ENCODE data around the gene MAPK10. TPM values are rescaled to one million over a fixed set of nuclear protein-coding genes. Genes with fewer than 3 reads are reported as not detected.

The MAPK10 gene
- total and polyA plus RNA-seq, 2 of the 8 experiments (the other 6 are each of a cell fraction or from before 2014, with no cell fraction given), result 2.5 to 3.1 TPM

DNA sequence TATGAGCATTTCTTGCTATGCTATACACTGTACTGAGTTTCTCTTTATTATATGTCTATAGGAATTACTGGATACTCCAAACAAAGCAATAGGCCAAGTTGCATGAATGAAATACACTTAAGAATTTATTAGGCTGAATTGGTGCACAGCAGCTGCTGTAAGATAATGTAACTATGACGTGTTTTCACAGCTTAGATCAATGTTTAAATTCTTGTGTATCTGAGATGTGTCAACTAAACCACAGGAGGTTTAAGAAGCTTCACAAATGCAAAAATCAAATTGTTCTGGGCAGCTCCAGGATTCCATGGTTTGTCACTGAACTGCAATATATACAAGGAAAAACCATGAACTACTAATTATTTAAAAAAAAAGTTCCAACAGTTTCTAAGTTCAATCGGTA is 156.7 kb downstream of the MAPK10 start:
- WGBS, 2 experiments (ENCODE audit: extremely low coverage in 1 of 2, insufficient coverage in 1 of 2, insufficient read length in 1 of 2, insufficient replicate concordance in 2 of 2, low coverage in 1 of 2, low lambda C conversion rate in 2 of 2, missing lambda C conversion rate in 1 of 2), result 79% methylated on average over 2 of the region's 2 CpGs; no CpG with 5 or more reads in 1 of the 2 experiments
- H3K18ac ChIP-seq (ENCODE audit: extremely low read depth, low read length), result no peak overlapping the region
- no peaks in the 10 kb centered on the region for H3K79me1 ChIP-seq (ENCODE audit: low read depth, low read length)
- DNase-seq (ENCODE audit: low read depth in 1 of 2, low spot score in 2 of 2) (no peak), FAIRE-seq (no peak)
- H2BK5ac ChIP-seq (ENCODE audit: low read depth, low read length), result no peak overlapping the region
- H3K23me2 ChIP-seq (ENCODE audit: low read depth, low read length), result no peaks in the 10 kb centered on the region
- no peaks in the 10 kb centered on the region for H3K36me3 ChIP-seq (ENCODE audit: control insufficient read depth in 2 of 4, insufficient read depth in 4 of 4, low read length in 3 of 4)
- no peaks in the 10 kb centered on the region for H3K27me3 ChIP-seq (replicated peaks in 1 of 4; ENCODE audit: control insufficient read depth in 3 of 4, extremely low read depth in 1 of 4, insufficient read depth in 3 of 4, low read length in 3 of 4)
- no peak overlapping the region for H3K23ac ChIP-seq (ENCODE audit: insufficient read length)
- no peaks in the 10 kb centered on the region for H3K9me3 ChIP-seq (ENCODE audit: insufficient read depth in 2 of 2, low read depth in 1 of 2, low read length in 1 of 2)
- no peak overlapping the region for H4K8ac ChIP-seq (ENCODE audit: extremely low read depth, insufficient read depth, low read length)
- H2BK120ac ChIP-seq (replicated peaks; ENCODE audit: low read depth, low read length), result no peak overlapping the region
- no peak overlapping the region for H2AFZ ChIP-seq (ENCODE audit: low read length)
- no peak overlapping the region for H2BK20ac ChIP-seq (ENCODE audit: low read length)
- H3K14ac ChIP-seq (ENCODE audit: insufficient read length), result no peak overlapping the region
- no peak overlapping the region for H2AK5ac ChIP-seq (ENCODE audit: low read depth, low read length)
- no peak overlapping the region for H3K4ac ChIP-seq (replicated peaks; ENCODE audit: insufficient read length, low read depth, low read length)
- H4K5ac ChIP-seq (ENCODE audit: insufficient read length, low read depth, low read length), result no peak overlapping the region
- H2BK15ac ChIP-seq (ENCODE audit: low read length), result no peak overlapping the region
- no peak overlapping the region for H3K56ac ChIP-seq (replicated peaks; ENCODE audit: insufficient read length, low read depth, low read length)
- POLR2A ChIA-PET (ENCODE audit: partially characterized antibody), result no interaction called here
- H3K9ac ChIP-seq (replicated peaks in 1 of 4; ENCODE audit: extremely low read depth in 1 of 4, low read depth in 3 of 4, low read length in 3 of 4), result no peak overlapping the region
- no peaks in the 10 kb centered on the region for H3K79me2 ChIP-seq (ENCODE audit: control insufficient read depth in 1 of 2, insufficient read depth in 2 of 2, low read length in 2 of 2)
- H3K4me2 ChIP-seq (ENCODE audit: insufficient read depth in 1 of 2, low read depth in 2 of 2, low read length in 2 of 2), result no peak overlapping the region
- H3K4me1 ChIP-seq (replicated peaks in 1 of 4; ENCODE audit: control insufficient read depth in 3 of 4, insufficient read depth in 4 of 4, low read length in 3 of 4), result peaks cover 0 to 6% (median 0%) of the 10 kb centered on the region in 4 experiments; a peak in 1 of 7 replicates
- no peaks in the 10 kb centered on the region for H4K20me1 ChIP-seq (replicated peaks in 1 of 2; ENCODE audit: control insufficient read depth in 1 of 2, insufficient read depth in 2 of 2, low read length in 2 of 2)
- no peak overlapping the region for H3K4me3 ChIP-seq (ENCODE audit: extremely low read depth in 1 of 4, insufficient read depth in 2 of 4, low read depth in 3 of 4, low read length in 4 of 4)
- CTCF ChIA-PET (ENCODE audit: partially characterized antibody), result interaction anchor here (0.9 kb wide), 1 partner anchor 20 kb away, joined by 5 read pairs; no protein-coding TSS in a partner anchor
- no peak overlapping the region for H3K27ac ChIP-seq (ENCODE audit: low read depth, low read length)
- H4K91ac ChIP-seq (replicated peaks; ENCODE audit: insufficient read length, low read length), result no peak overlapping the region
- H2BK12ac ChIP-seq (ENCODE audit: low read depth, low read length), result no peak overlapping the region
- no peak for TF ChIP-seq TBP (IDR thresholded peaks at IDR 0.05; ENCODE audit: low read depth, low read length)
- TF ChIP-seq CTBP2 (IDR thresholded peaks at IDR 0.05; ENCODE audit: borderline replicate concordance, insufficient read depth, insufficient read length, low read length), result no peak
- TF ChIP-seq NRF1 (IDR thresholded peaks at IDR 0.05; ENCODE audit: low read depth, low read length), result no peak
- no peak for TF ChIP-seq RAD21 (IDR thresholded peaks at IDR 0.05 in 1 of 2, conservative IDR thresholded peaks at IDR 0.05 in 1 of 2; ENCODE audit: low read depth in 2 of 2, low read length in 2 of 2)
- no peak for TF ChIP-seq KDM1A (IDR thresholded peaks at IDR 0.05; ENCODE audit: borderline replicate concordance, low read length)
- no peak for TF ChIP-seq RNF2 (IDR thresholded peaks at IDR 0.05; ENCODE audit: borderline replicate concordance, low read depth, low read length, missing control alignments, poor library complexity, severe bottlenecking)
- no peak for TF ChIP-seq JUN (IDR thresholded peaks at IDR 0.05; ENCODE audit: low read depth, low read length)
- no peak for TF ChIP-seq SRF (IDR thresholded peaks at IDR 0.05; ENCODE audit: low read depth, low read length)
- TF ChIP-seq EZH2 (IDR thresholded peaks at IDR 0.05; ENCODE audit: low read depth, low read length, severe bottlenecking), result no peak
- no peak for TF ChIP-seq KDM4A (IDR thresholded peaks at IDR 0.05; ENCODE audit: low read depth, low read length, severe bottlenecking)
- TF ChIP-seq FOSL1 (IDR thresholded peaks at IDR 0.05; ENCODE audit: insufficient read depth, low read depth, low read length), result no peak
- no peak for TF ChIP-seq CBX8 (IDR thresholded peaks at IDR 0.05; ENCODE audit: borderline replicate concordance, low read depth, low read length)
- TF ChIP-seq NANOG (IDR thresholded peaks at IDR 0.05; ENCODE audit: insufficient read depth, low read depth, low read length, poor library complexity, severe bottlenecking), result no peak
